GM18858 (cell line): ENCODE results near the gene SLC22A3.
"Not testable (repeated sequence)": the region's sequence is repeated elsewhere in the genome, so short reads cannot be mapped to it uniquely, and the experiment has no call there.

Source experiments
- ATAC-seq: cut with Tn5 transposase; IDR thresholded peaks from one replicate; pipeline ENCODE4 v1.9.1; 2021; ENCODE audit not compliant: unreplicated experiment

Gene SLC22A3

GRCh38 chr6:160368670-160369069 is 20.5 kb downstream of the SLC22A3 start:
- no peak for ATAC-seq

- not testable (repeated sequence) for ATAC-seq
Observed at GRCh38 chr6:160373601-160374000, 25.4 kb downstream of the SLC22A3 start.

GRCh38 chr6:160374836-160375560 is 26.8 kb downstream of the SLC22A3 start:
- ATAC-seq = no peak

- no peak for ATAC-seq
Observed at GRCh38 chr6:160375561-160375949, 27.4 kb downstream of the SLC22A3 start.

- ATAC-seq = no peak
Observed at GRCh38 chr6:160376445-160376844, 28.3 kb downstream of the SLC22A3 start.

GRCh38 chr6:160378218-160378617 is 30.0 kb downstream of the SLC22A3 start:
- no peak for ATAC-seq

GRCh38 chr6:160378882-160379281 is 30.7 kb downstream of the SLC22A3 start:
- ATAC-seq = no peak

GRCh38 chr6:160379466-160379865 is 31.3 kb downstream of the SLC22A3 start:
- ATAC-seq = no peak

- no peak for ATAC-seq
Observed at GRCh38 chr6:160382946-160383345, 34.8 kb downstream of the SLC22A3 start.

GRCh38 chr6:160386869-160387530 is 38.8 kb downstream of the SLC22A3 start:
- ATAC-seq = no peak

- ATAC-seq = no peak
Observed at GRCh38 chr6:160387916-160388643, 39.9 kb downstream of the SLC22A3 start.

GRCh38 chr6:160388922-160389321 is 40.7 kb downstream of the SLC22A3 start:
- ATAC-seq = no peak

GRCh38 chr6:160391419-160392116 is 43.4 kb downstream of the SLC22A3 start:
- no peak for ATAC-seq

- not testable (repeated sequence) for ATAC-seq
Observed at GRCh38 chr6:160393442-160393841, 45.3 kb downstream of the SLC22A3 start.

- no peak for ATAC-seq
Observed at GRCh38 chr6:160393891-160394653, 45.9 kb downstream of the SLC22A3 start.

GRCh38 chr6:160394654-160395035 is 46.5 kb downstream of the SLC22A3 start:
- no peak for ATAC-seq

GRCh38 chr6:160395187-160395586 is 47.0 kb downstream of the SLC22A3 start:
- no peak for ATAC-seq

- no peak for ATAC-seq
Observed at GRCh38 chr6:160396292-160396691, 48.1 kb downstream of the SLC22A3 start.

GRCh38 chr6:160398674-160399271 is 50.6 kb downstream of the SLC22A3 start:
- ATAC-seq = peak; percentile 93

- ATAC-seq = no peak
Observed at GRCh38 chr6:160400446-160400845, 52.3 kb downstream of the SLC22A3 start.
